D721Med (cell line): ENCODE data around the gene STMN1.

Experiments
- DNase-seq: peaks from one replicate; pipeline ENCODE4 v3.0.0; 2011; ENCODE audit warnings: low spot score; ENCODE audit not compliant: insufficient read length
- FAIRE-seq: peaks from 2 replicates; lab custom pipeline; 2011; peaks lifted over from hg19 to GRCh38; lab: Jason Lieb, UNC
- TF ChIP-seq, protein P1 (sequence below): IDR thresholded peaks from 2 replicates; pipeline ENCODE4 v1.5.1; 2012; ENCODE audit warnings: mild to moderate bottlenecking, control low read depth; ENCODE audit not compliant: insufficient read depth; ENCODE audit errors: missing control alignments

The STMN1 gene

DNA sequence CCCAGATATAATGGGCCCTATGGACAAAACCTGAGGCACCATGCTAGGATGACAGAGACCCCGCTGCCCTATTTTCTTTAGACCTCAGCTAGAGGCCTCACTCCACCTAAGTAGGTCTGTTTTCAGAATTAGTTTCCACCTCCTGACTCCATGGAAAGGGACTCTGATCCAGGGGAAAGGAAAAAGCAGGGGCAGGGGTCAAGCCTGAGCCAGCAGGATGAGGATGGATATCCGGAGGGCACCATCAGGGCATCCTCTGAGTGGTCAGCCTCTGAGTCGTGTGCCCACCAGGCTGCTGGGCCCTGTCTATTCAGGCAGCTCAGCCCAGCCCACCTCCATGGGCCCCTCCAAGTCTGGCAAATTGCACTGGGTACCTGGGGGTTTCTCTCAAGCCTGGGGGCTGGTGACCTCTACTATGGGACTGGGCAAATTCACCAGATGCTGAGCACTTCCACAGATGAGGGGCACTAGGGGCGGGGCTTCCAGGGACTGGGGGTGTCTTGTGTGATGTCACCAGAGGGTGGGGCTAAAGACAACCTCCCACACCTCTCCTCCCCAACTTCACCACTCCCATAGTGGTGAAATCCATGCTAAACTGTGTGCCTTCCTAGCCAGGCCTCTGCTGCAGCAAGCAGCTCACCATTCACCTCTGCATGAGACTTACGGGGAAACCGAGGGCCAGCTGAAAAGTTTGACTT, 36.2 kb downstream of the STMN1 start:
- TF ChIP-seq, protein P1, sequence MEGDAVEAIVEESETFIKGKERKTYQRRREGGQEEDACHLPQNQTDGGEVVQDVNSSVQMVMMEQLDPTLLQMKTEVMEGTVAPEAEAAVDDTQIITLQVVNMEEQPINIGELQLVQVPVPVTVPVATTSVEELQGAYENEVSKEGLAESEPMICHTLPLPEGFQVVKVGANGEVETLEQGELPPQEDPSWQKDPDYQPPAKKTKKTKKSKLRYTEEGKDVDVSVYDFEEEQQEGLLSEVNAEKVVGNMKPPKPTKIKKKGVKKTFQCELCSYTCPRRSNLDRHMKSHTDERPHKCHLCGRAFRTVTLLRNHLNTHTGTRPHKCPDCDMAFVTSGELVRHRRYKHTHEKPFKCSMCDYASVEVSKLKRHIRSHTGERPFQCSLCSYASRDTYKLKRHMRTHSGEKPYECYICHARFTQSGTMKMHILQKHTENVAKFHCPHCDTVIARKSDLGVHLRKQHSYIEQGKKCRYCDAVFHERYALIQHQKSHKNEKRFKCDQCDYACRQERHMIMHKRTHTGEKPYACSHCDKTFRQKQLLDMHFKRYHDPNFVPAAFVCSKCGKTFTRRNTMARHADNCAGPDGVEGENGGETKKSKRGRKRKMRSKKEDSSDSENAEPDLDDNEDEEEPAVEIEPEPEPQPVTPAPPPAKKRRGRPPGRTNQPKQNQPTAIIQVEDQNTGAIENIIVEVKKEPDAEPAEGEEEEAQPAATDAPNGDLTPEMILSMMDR: no peak
- FAIRE-seq: no peak
- DNase-seq: no peak

DNA sequence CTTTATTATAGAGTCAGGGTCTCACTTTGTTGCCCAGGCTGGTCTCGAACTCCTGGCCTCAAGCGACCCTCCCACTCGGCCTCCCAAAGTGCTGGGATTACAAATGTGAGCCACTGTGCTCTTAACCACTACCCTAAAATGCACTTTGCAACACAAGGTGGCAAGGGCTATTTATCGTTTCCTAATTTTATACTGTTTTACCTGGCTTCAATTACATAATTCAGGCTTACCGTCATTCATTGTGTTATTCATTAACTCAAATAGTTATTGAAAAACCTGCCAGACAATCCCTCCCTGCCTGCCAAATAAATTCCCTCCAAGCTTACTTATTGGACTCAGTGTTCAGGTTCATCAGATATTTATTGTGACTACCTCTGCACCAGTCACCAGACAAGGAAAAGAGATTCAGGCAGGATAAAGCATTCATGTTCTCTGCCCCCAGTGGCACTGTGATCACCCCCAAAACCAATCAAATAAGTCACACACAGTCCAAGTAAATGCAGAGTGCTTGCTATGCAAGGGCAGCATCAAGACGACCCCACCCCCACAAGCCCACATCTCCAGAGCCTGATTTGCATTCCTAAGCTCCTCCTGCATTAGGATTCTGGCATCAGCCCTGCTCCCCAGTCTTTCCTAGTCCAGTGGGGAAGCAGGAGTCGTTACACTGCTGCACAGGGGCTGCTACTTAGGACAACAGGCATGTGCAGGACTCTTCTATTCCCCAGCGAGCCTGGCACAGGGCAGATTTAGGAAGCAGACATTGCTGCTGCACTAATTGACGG, 38.8 kb downstream of the STMN1 start:
- FAIRE-seq: no peak
- no peak for DNase-seq

DNA sequence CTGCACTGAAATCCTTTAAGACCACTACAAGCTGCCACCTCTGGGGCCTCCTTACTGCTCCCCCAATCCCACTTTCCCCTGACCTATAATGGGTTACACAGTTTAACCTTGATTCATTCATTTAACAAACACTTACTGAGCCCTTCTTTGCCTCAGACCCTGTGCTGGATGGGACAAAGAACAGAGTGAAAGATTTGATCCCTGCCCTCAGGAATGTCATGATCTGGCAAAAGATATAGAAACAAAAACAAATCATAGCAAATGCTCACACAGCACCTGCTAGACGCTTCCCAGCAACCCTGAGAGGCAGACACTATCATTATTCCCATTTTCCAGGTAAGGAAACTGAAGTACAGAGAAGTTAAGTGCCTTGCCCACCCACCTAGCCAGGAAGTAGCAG, 39.9 kb downstream of the STMN1 start:
- TF ChIP-seq, protein P1: no peak
- DNase-seq (no peak), FAIRE-seq (no peak)

More for the DNA sequence above, 38.8 kb downstream of the STMN1 start:
- TF ChIP-seq, protein P1: no peak

DNA sequence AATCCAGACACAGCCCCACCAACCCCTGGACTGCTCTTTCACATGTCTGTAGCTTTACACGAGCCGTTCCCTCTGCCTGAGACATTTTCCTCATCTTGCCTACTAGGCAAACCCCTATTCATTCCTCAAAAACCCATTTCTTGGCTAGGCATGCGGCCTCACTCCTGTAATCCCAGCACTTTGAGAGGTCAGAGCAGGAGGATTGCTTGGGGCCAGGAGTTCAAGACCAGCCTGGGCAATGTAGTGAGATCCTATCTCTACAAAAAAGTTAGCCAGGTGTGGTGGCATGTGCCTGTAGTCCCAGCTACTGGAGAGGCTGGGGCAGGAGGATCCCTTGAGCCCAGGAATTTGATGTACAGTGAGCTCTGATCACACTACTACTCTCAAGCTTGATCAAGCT, 41.8 kb downstream of the STMN1 start:
- TF ChIP-seq, protein P1: no peak
- DNase-seq: no peak
- no peak for FAIRE-seq

DNA sequence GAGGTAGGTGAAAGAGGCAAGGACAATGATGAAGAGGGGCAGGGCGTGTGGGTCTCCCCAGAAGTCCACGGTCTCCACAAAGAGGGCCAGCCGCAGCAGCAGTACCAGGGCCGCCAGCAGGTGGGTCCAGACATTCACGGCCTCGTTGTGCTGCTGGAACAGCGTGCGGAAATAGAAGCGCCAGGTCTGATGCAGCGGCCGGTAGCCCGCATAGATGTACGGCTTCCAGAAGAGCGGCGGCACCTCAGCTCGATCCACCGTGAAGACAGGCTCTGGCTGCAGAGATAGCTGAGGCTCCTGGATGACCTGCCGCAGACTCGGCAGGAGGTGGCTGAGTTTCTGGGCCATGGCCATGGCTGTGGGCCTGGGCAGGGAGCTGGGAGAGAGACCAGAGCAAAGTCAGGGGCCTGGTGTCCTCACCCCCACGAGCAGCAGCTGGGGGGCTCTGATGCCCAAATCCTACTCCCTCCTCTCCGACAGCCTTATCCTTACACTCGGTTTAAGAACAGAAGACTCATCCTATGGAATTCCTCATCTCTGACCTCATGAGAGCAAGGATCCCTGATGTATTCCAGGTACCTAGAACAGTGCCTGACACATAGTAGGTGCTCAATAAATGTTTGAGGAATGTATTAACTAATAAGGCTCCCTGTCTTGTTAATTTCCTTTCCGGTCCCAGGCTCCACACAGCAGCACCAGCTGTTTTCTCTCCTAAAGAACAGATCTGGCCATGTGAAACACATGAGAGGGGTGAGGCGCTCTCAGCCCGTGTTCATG, 42.5 kb downstream of the STMN1 start:
- DNase-seq: no peak
- FAIRE-seq: no peak

DNA sequence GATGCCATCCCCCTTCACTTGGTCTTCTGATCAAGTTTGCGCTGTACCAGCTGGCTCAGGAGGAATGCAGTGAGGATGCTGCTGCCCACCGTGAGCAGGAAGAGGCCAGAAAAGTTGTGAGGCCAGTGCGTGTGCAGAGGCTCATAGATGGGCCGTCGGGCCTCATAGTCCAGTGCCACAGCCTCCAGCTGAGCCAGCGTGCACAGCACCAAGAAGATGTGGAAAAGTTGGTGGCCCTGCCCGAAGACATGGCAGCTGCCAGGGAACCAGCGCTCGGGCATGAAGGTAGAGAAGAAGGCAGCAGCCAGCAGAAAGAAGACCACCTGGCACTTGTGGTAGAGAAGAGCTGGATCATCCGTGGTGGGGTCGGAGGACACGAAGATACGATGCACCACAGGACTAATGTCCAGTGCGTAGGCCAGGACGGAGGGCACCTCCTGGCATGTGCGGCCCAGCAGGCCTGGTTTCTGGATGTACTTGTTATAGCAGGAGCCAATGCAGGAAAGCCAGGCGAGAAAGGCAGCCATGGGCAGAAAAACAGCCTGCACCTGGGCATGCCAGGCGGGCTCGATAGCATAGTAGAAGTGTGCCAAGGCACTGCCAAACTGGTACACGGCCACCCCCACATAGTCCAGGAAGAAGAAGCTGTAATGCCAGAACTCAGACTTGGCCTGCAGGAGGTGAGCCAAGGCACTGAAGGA, 43.3 kb downstream of the STMN1 start:
- FAIRE-seq: no peak
- no peak for DNase-seq
- TF ChIP-seq, protein P1: no peak

More for the DNA sequence above, 42.5 kb downstream of the STMN1 start:
- TF ChIP-seq, protein P1: no peak
